Keratinocyte (primary cell): ENCODE results near the gene STS. TPM values are rescaled to one million over a fixed set of nuclear protein-coding genes. Genes with fewer than 3 reads are reported as not detected.
A peak's percentile ranks its signal among the peaks of the same experiment; 100 is the strongest.

Source experiments
- DNase-seq: peaks from one replicate; pipeline ENCODE4 v3.0.0-alpha.2; 2011; ENCODE audit warnings: low read depth, missing footprints, low spot score
- FAIRE-seq: peaks from 2 replicates; lab custom pipeline; 2011; peaks lifted over from hg19 to GRCh38; lab: Jason Lieb, UNC
- H2AFZ ChIP-seq: 2 replicates; pipeline ENCODE4 v1.6.0; 2012; ENCODE audit warnings: low read length, control low read depth, inconsistent platforms; ENCODE audit not compliant: control insufficient read depth
- H3K27ac ChIP-seq: 2 replicates; pipeline ENCODE4 v1.5.1; 2011; ENCODE audit warnings: low read length; ENCODE audit not compliant: control insufficient read depth, insufficient read depth
- H3K27me3 ChIP-seq: 3 replicates; pipeline ENCODE4 v1.6.0; 2011; ENCODE audit warnings: low read length; ENCODE audit not compliant: control insufficient read depth, insufficient read depth; ENCODE audit errors: extremely low read depth
- H3K36me3 ChIP-seq, 2 experiments: 2 replicates in 1 of 2; 3 replicates in 1 of 2; pipeline ENCODE4 v1.5.1; 2011; ENCODE audit warnings: low read length in 2 of 2, mild to moderate bottlenecking in 1 of 2; ENCODE audit not compliant: control insufficient read depth in 2 of 2, insufficient read depth in 2 of 2; ENCODE audit errors: extremely low read depth in 1 of 2
- H3K4me1 ChIP-seq: 3 replicates; pipeline ENCODE4 v1.5.1; 2011; ENCODE audit warnings: low read length; ENCODE audit not compliant: control insufficient read depth, insufficient read depth; ENCODE audit errors: extremely low read depth
- H3K4me2 ChIP-seq: 3 replicates; pipeline ENCODE4 v1.6.0; 2011; ENCODE audit warnings: low read depth, low read length; ENCODE audit not compliant: control insufficient read depth, insufficient read depth; ENCODE audit errors: extremely low read depth
- H3K4me3 ChIP-seq, 3 experiments: fragments of 200-600 bp in 1 of 3; sonication (generic) in 1 of 3; 2 replicates in 2 of 3; 3 replicates in 1 of 3; pipeline ENCODE4 v1.5.1; 2011 to 2016; ENCODE audit warnings: low read length in 3 of 3, mild to moderate bottlenecking in 3 of 3, control low read depth in 2 of 3, inconsistent platforms in 1 of 3, low read depth in 1 of 3, mixed read lengths in 1 of 3, mixed run types in 1 of 3, moderate library complexity in 1 of 3; ENCODE audit not compliant: control insufficient read depth in 2 of 3, insufficient read depth in 2 of 3; ENCODE audit errors: extremely low read depth in 1 of 3
- H3K79me2 ChIP-seq: 2 replicates; pipeline ENCODE4 v1.6.0; 2012; ENCODE audit warnings: low read length; ENCODE audit not compliant: control insufficient read depth, insufficient read depth
- H3K9ac ChIP-seq: 3 replicates; pipeline ENCODE4 v1.6.0; 2011; ENCODE audit warnings: low read length; ENCODE audit not compliant: control insufficient read depth, insufficient read depth; ENCODE audit errors: extremely low read depth
- H3K9me1 ChIP-seq: 3 replicates; pipeline ENCODE4 v1.6.0; 2011; ENCODE audit warnings: low read length; ENCODE audit not compliant: control insufficient read depth, insufficient read depth; ENCODE audit errors: extremely low read depth
- H3K9me3 ChIP-seq: 2 replicates; pipeline ENCODE4 v1.5.1; 2012; ENCODE audit warnings: low read depth, low read length; ENCODE audit not compliant: control insufficient read depth
- H4K20me1 ChIP-seq: 3 replicates; pipeline ENCODE4 v1.6.0; 2011; ENCODE audit warnings: low read length; ENCODE audit not compliant: control insufficient read depth, insufficient read depth; ENCODE audit errors: extremely low read depth
- CTCF ChIP-seq, 3 experiments: IDR thresholded peaks in 1 of 3; conservative IDR thresholded peaks in 1 of 3; optimal IDR thresholded peaks in 1 of 3; 2 replicates in 2 of 3; 3 replicates in 1 of 3; pipeline versions ENCODE3 to v1.5.1; 2011; ENCODE audit warnings: low read length in 3 of 3, mild to moderate bottlenecking in 3 of 3, moderate library complexity in 2 of 3, control low read depth in 1 of 3, inconsistent platforms in 1 of 3; ENCODE audit not compliant: insufficient read depth in 2 of 3; ENCODE audit errors: extremely low read depth in 1 of 3
- EZH2 ChIP-seq: IDR thresholded peaks from one replicate; pipeline ENCODE4 v1.6.1; 2012; ENCODE audit warnings: inconsistent platforms, mild to moderate bottlenecking, low read length, moderate library complexity
- dilution Hi-C: fragments of 300-500 bp; cut with MboI; formaldehyde crosslinking; loops from one replicate; pipeline ENCODE4 v1.7.0; 2020; ENCODE audit warnings: low sequenced_read_pairs; ENCODE audit not compliant: extremely low pct_ligation_motif_present
- polyA minus RNA-seq, 3 experiments: library from RNA; depleted of rRNA, polyadenylated mRNA; stranded (reverse); fragments of >200 nt; gene quantifications; 1 replicate in 1 of 3; 2 replicates in 1 of 3; 3 replicates in 1 of 3; pipeline ENCODE4 v1.2.3, GENCODE V29; 2011
- polyA plus RNA-seq, 5 experiments: library from polyadenylated mRNA; depleted of rRNA in 3 of 5; stranded (reverse) in 3 of 5; stranded (forward) in 1 of 5; unstranded in 1 of 5; fragments of >200 nt; gene quantifications; 1 replicate in 1 of 5; 2 replicates in 3 of 5; 3 replicates in 1 of 5; pipeline versions ENCODE4 v1.2.1 to v1.2.3, GENCODE V29; 2011 to 2012; ENCODE audit warnings: missing spikeins in 2 of 5, low read depth in 1 of 5, low replicate concordance in 1 of 5

Gene STS
- polyA plus RNA-seq, result 2.7 to 2.9 TPM (median 2.7 TPM) in 3 replicates
- polyA plus RNA-seq (2011; ENCODE audit: low read depth), result 0.65 TPM
- polyA plus RNA-seq (2011; cell fraction: cytosol; rRNA removed), result 3.4 and 5.6 TPM in 2 replicates
- polyA plus RNA-seq (2011; cell fraction: nucleus; rRNA removed), result 3.1 and 3.2 TPM in 2 replicates
- polyA plus RNA-seq (2012; ENCODE audit: low replicate concordance), result 1.2 and 2.5 TPM in 2 replicates
- 3.6 to 7.1 TPM (median 6.8 TPM) in 3 replicates for polyA minus RNA-seq
- 3.8 TPM for polyA minus RNA-seq (2011; cell fraction: cytosol; rRNA and poly(A)+ RNA removed)
- 3.3 and 6.7 TPM in 2 replicates for polyA minus RNA-seq (2011; cell fraction: nucleus; rRNA and poly(A)+ RNA removed)

- no peaks in the 10 kb centered on the region for H3K36me3 ChIP-seq
- peak within 1 kb of the TSS; percentile 62 for H3K27ac ChIP-seq
- TF ChIP-seq EZH2 (no peak), CTCF (optimal IDR thresholded peaks at IDR 0.05 in 1 of 3, IDR thresholded peaks at IDR 0.05 in 1 of 3, conservative IDR thresholded peaks at IDR 0.05 in 1 of 3; ENCODE audit: extremely low read depth in 1 of 3, insufficient read depth in 2 of 3, low read length in 3 of 3) (no peak)
- no peaks in the 10 kb centered on the region for H3K27me3 ChIP-seq
- peak within 1 kb of the TSS; percentile 97 for H2AFZ ChIP-seq
- H3K79me2 ChIP-seq, result peaks cover 42% of the 10 kb centered on the region
- no peaks in the 10 kb centered on the region for H3K9me1 ChIP-seq
- H3K9ac ChIP-seq, result peak within 1 kb of the TSS; percentile 81
- H3K4me2 ChIP-seq, result peak within 1 kb of the TSS; percentile 88
- H3K4me1 ChIP-seq, result peaks cover 3% of the 10 kb centered on the region
- FAIRE-seq (peak; percentile 5), DNase-seq (no peak)
- H3K9me3 ChIP-seq, result no peaks in the 10 kb centered on the region
- dilution Hi-C loops, result no loop called here
- H4K20me1 ChIP-seq, result no peaks in the 10 kb centered on the region
- peak within 1 kb of the TSS; percentile 82 to 97 (median 97) for H3K4me3 ChIP-seq
These were observed at the start of gene STS for GRCh38 chrX:7147413-7147977. Gene STS, plus strand, starts transcription at chrX:7147712. Its CDS starts 105,488 bp downstream, at chrX:7253200.

- Histone ChIP-seq H3K4me2 (no peak overlapping the region), H4K20me1 (peaks cover 3% of the 10 kb centered on the region)
- FAIRE-seq, result no peak
These were observed 47.5 kb upstream of the STS start for GRCh38 chrX:7100022-7100421.

More at GRCh38 chrX:7100022-7100421, 47.5 kb upstream of the STS start:
- TF ChIP-seq CTCF (optimal IDR thresholded peaks at IDR 0.05 in 1 of 3, IDR thresholded peaks at IDR 0.05 in 1 of 3, conservative IDR thresholded peaks at IDR 0.05 in 1 of 3; ENCODE audit: extremely low read depth in 1 of 3, insufficient read depth in 2 of 3, low read length in 3 of 3) (no peak), EZH2 (no peak)
- no peak overlapping the region for H3K9ac ChIP-seq
- H3K79me2 ChIP-seq, result peaks cover 17% of the 10 kb centered on the region
- no peak overlapping the region for H2AFZ ChIP-seq
- no peak overlapping the region for H3K4me3 ChIP-seq
- no peaks in the 10 kb centered on the region for H3K4me1 ChIP-seq
- dilution Hi-C loops, result no loop called here
- H3K9me1 ChIP-seq, result no peaks in the 10 kb centered on the region
- H3K9me3 ChIP-seq, result no peaks in the 10 kb centered on the region
- H3K27ac ChIP-seq, result no peak overlapping the region
- peaks cover 3 to 11% of the 10 kb centered on the region in 2 experiments for H3K36me3 ChIP-seq
- H3K27me3 ChIP-seq, result no peaks in the 10 kb centered on the region
- no peak for DNase-seq
